HG03378 (cell line): ENCODE measurements around the gene ZNF420.
"Not testable (repeated sequence)": the region's sequence is repeated elsewhere in the genome, so short reads cannot be mapped to it uniquely, and the experiment has no call there.

Source experiments
- ATAC-seq: cut with Tn5 transposase; IDR thresholded peaks from one replicate; pipeline ENCODE4 v1.9.1; 2021; ENCODE audit warnings: mild to moderate bottlenecking, moderate library complexity; ENCODE audit not compliant: unreplicated experiment

Gene ZNF420

DNA sequence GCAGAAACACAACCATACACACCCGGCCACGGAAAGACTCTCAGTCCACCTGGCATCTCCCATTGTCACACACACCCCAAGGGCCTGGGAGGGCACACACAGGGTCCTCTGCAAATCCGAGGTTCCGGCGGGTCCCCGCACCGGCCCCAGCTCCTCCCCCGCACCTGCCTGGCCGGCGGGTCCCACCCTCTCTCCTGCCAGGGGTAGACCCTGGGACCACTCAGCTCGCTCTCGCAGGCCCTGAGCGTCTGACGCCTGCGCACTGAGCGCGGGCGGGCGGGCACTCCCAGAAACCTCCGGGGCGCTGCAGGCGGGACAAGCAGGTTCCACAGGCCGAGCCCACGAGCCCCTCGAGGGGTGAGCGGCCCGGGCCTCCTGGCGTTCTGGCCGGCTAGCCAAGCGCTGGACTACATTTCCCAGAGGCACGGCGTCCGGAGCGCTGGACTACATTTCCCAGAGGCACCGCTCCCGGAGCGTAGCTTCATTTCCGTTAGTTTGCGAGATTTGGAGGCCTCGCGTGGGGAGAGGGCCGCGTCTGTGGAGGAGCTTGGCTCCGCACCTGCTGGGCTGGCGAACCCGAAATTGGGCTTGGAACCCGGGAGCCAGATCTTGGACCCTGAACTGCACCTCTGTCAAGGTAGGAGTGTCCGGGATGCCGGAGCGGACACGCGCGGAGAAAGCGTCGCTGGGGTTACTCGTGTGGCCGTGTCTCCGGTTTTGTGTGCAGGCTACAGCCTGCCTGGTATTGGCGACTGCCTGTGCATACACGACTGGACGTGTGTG is at the start of gene ZNF420:
Gene ZNF420 (plus strand): TSS at position 500 of the 783 bp plus-strand sequence. CDS start 10,686 bp downstream, outside the sequence.
- ATAC-seq = peak; percentile 89

DNA sequence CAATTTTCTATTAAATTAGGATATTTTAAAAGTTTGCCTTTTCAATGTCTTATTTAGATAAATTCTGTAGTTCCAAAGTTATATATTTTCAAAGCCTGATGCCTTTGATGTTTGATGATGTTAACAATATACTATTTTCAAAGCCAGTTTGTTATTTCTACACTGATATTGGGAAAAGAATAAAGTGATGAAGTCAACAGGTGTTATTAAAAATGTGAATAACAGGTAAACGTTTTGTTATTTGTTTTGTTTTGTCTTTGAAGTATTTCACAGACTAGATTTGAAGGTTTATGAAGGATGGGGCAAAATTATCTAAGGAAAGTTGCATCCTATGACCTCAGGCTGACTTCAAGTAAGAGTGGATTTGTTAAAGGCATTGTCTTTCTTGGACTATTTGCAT is 33.1 kb upstream of the ZNF420 start:
- no peak for ATAC-seq

DNA sequence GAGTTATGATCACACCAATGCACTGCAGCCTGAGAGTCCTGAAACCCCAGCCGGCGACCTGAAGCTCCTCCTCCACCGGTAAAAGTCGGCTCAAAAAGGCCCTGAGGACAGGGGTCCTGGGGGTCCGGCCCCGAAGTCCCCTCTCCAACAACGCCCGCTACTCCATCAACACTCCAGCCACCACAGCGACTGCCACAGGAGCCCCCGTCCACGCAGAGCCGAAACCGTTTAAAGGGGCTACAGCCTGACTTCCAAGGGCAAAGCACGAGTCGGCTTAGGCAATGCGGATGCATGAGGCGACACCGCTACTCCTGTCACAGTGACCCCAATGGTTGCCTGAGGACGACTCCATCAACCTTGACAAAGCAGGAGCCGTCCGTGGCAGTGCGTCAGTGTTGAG is 22.9 kb upstream of the ZNF420 start:
- ATAC-seq = no peak

DNA sequence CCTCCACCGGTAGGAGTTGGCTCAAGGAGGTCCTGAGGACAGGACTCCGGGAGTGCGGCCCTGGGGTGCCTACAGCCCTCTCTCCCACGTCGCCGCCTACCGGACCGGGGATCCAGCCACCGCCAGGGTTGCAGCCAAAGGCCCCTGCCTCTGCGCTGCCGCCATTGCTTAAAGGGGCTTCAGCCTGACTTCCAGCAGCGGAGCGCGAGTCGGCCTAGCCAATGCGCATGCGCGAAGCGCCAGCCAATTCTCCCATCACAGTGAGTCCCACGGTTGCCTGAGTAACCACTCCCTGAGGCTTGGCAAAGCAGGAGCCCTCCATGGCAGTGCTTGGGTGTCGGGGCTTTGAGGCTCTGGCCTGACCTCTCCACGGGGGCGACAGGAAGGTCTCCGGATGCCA is 21.5 kb upstream of the ZNF420 start:
- no peak for ATAC-seq

DNA sequence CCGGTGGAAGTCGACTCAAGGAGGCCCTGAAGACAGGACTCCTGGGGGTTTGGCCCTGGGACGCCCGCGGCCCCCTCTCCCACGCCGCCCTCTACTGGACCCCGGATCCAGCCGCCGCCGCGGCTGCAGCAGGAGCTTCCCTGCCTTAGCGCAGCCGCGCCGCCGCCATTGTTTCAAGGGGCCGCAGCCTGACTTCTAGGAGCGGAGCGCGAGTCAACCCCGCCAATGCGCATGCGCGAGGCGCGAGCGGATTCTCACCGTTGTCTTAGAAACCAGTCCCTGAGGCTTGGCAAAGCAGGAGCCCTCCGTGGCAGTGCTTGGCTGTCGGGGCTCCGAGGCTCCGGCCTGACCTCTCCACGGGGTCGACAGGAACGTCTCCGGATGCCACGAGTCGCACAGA is 19.1 kb upstream of the ZNF420 start:
- no peak for ATAC-seq

DNA sequence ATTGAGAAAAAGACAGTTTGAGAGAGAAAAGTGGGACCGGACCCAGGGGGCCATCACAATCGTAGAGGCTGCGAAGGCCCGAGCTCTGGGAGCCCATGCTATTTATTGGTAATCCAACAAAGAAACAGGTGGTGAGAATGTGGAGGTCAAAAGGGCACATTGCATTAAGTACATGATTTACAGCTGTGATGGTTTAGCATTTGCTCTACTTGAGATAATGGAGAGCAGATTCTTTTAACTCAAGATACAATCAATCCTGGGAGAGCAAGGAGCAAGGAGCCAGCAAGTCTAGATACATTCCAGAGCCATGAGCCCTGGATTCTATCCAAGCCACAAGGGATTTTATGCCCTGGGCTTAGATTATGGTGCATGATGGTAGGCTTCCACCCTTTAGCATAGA is 13.3 kb upstream of the ZNF420 start:
- not testable (repeated sequence) for ATAC-seq

DNA sequence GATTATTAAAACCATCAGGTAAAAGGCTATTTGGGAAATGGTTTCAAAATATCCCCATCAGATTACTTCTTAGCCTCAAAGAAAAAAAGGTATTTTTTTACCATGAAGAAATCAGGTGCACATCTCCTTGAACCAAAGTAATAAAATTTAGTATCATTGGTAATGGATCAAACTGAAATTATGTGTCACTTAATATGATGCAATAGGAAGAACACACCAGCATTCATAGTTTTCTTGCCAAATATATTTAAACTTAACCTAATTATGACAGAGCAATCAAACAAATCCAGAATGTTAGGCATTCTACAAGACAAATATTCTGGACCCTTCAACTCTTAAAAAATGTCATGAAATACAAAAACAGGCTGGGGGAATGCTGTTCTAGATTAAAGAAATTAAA is 4.1 kb upstream of the ZNF420 start:
- ATAC-seq = no peak

DNA sequence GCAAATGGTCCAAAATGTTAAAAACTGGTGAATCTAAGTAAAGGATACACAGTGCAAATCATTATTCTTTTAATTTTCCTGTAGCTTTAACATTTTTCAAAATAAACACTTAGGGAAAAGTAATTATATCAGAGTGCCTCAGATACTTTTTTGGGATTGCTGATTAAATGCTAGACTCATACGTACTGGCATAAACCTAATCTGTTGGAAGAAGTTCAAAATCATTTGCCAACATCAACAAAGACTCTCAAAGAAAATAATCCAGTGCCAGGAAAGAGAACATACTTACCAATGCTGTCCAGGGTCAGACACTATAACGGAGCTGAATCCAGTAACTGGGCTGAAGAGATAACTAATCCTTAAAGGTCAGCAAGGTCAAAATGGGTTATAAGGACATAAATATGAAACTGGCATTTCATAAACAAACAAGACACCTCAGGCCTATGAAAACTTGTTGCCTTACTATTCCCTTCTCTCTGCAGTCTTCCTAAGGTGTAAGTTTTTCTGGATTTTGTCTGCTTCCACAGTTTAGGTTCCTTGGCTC is 3.3 kb upstream of the ZNF420 start:
- no peak for ATAC-seq

DNA sequence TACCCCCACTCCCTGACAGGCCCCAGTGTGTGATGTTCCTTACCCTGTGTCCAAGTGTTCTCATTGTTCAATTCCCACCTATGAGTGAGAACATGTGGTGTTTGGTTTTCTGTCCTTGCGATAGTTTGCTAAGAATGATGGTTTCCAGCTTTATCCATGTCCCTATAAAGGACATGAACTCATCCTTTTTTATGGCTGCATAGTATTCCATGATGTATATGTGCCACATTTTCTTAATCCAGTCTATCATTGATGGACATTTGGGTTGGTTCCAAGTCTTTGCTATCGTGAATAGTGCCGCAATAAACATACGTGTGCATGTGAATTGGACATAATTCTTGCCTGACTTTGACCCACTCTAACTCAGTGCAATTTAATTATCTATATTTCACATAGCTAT is 1.7 kb upstream of the ZNF420 start:
- ATAC-seq = not testable (repeated sequence)

DNA sequence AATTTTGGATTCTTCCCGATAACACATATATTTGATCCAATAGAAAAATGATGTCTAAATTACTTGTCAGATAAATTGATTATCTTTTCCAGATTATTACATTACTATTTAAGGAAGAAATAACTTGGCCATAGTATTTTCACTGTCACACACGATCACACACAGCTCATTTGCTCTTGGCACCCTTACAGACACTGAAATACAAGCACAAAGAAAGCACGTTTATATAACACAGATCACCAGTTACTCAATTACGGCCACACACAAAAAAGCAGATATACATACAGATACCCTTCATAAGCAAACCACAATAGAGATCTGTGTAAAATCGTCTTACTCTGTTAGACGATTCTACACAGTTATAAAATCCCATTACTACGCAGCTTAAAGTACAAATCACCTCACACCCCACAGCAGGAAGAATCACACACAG is 716 bp upstream of the ZNF420 start:
- peak; percentile 11 for ATAC-seq

DNA sequence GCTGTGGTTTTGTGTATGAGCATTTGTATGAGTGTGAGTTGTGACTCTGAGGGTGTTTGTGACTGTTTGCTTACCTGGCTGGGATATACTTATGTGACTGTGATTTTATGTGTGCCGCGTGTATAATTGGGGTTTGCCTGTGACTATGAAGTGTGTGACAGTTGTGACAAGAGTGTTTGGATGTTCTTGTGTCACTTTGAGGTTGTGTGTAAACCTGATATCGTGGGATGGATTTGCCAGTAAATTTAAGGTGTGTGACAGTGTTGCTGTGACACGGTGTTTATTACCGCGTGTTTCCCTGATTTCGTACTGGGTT is 442 bp downstream of the ZNF420 start:
- no peak for ATAC-seq

DNA sequence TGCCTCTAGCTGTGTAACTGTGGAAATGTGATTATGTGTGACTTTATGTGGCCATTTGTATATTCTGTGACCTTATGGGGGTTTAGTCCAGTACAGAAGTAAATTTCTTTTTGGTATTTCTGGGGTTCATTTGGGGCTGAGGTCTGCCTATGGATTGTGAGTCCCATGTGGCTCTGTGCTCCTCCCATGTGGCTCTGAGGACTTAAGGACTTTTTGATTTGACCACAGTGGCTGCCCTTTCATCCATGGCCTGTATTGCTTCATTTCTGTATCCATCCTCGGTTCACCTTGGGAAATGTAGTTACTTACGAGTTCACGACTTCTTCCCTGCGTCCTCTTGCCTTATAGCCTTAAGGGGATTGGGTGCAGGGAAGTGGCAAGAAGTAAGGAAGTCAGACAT is 1.0 kb downstream of the ZNF420 start:
- ATAC-seq = no peak

DNA sequence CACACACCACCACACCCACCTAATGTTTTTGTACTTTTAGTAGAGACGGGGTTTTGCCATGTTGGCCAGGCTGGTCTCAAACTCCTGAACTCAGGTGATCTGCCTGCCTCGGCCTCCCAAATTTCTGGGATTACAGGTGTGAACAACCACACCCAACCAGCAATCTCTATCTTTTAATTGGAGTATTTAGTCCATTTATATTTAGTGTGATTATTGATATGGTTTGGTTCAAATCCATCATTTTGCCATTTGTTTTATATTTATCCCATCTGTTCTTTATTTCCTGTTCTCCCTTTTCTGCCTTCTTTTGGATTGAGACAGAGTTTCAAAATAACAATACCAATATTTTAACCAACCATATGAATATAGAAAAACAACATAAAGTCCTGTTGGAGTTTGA is 4.1 kb downstream of the ZNF420 start:
- ATAC-seq = no peak

DNA sequence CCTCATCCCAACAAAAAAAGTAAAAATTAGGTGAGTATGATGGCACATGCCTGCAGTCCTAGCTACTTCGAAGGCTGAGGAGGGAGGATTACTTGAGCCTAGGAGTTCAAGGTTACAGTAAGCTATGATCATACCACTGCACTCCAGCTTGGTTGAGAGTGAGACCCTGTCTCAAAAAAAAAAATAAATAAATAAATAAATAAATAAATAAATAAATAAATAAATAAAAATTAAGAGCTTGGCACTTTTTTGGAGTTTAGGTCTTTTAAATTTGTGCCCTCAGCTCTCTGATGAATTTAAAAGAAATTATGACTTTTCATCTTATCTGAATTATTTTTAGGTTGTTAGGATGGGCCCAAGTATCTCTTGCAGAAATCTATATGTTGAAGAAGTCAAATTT is 8.9 kb downstream of the ZNF420 start:
- no peak for ATAC-seq

DNA sequence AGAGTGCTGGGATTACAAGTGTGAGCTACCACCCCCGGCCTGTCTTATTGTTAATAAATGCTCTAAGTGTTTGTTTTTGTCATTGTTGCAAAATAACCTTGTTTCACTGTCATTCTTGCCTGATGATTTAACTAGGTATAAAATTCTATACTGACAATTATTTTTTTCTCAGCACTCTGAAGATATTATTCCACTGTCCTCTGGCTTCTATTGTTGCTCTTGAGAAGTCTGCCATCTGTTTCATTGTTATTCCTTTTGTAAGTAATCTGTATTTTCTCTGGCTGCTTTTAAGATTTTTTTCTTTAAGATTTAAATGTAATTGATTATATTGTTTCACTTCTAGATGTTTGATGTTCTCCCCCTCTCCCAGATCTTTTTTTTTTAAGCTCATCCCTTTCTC is 17.6 kb downstream of the ZNF420 start:
- ATAC-seq = no peak

DNA sequence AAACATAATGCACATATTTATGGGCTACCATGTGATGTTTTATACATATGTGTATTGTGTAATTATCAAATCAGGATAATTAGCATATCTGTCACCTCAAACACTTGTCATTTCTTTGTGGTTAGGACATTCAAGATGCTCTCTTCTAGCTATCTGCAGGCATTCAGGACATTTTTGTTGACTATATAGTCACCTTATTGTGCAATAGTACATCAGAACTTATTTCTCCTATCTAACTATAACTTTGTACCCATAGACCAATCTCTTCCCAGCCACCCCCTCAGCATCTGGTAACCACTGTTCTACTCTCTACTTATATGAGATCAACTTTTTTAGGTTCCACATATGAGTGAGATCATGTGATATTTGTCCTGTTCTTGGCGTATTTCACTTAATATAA is 20.3 kb downstream of the ZNF420 start:
- no peak for ATAC-seq

DNA sequence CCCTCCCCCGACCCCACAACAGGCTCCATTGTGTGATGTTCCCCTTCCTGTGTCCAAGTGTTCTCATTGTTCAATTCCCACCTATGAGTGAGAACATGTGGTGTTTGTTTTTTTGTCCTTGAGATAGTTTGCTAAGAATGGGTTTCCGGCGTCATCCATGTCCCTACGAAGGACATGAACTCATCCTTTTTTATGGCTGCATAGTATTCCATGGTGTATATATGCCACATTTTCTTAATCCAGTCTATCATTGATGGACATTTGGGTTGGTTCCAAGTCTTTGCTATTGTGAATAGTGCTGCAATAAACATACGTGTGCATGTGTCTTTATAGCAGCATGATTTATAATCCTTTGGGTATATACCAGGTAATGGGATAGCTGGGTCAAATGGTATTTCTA is 25.9 kb downstream of the ZNF420 start:
- not testable (repeated sequence) for ATAC-seq

DNA sequence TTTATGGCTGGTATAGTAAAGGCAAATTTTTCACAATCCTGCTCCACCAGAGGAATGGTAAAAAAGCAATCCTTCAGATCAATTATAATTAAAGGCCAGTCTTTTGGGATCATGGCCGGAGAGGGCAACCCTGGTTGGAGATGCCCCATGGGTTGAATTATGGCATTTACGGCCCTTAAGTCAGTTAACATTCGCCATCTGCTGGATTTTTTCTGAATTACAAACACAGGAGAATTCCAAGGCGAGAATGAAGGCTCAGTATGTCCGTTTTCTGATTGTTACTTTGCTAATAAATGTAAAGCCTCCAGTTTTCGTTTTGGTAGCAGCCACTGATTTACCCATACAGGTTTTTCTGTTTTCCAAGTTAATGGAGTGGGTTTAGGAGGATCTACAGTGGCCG is 33.5 kb downstream of the ZNF420 start:
- not testable (repeated sequence) for ATAC-seq

DNA sequence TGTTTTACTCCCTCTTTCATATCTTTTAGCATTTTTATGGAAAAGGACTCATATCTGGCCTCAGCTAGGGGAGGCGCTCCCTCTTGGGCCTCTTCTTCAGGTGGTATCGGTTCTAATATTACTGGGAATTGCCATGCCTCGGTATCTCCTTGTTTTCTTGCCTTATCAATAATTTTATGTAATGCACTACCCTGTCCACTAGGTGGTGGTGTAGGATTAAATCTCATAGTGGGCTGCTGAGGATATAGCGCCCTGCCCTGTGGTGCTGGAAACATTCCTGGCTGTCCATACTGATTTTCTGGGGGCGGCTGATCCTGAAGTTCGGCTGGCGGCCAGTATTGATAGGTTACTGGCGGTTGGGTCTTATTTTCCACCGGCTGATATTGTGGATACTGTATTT is 35.8 kb downstream of the ZNF420 start:
- no peak for ATAC-seq

DNA sequence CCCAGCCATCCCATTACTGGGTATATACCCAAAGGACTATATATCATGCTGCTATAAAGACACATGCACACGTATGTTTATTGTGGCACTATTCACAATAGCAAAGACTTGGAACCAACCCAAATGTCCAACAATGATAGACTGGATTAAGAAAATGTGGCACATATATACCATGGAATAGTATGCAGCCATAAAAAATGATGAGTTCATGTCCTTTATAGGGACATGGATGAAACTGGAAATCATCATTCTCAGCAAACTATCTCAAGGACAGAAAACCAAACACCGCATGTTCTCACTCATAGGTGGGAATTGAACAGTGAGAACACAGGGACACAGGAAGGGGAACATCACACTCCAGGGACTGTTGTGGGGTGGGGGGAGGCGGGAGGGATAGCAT is 43.9 kb downstream of the ZNF420 start:
- ATAC-seq = not testable (repeated sequence)

DNA sequence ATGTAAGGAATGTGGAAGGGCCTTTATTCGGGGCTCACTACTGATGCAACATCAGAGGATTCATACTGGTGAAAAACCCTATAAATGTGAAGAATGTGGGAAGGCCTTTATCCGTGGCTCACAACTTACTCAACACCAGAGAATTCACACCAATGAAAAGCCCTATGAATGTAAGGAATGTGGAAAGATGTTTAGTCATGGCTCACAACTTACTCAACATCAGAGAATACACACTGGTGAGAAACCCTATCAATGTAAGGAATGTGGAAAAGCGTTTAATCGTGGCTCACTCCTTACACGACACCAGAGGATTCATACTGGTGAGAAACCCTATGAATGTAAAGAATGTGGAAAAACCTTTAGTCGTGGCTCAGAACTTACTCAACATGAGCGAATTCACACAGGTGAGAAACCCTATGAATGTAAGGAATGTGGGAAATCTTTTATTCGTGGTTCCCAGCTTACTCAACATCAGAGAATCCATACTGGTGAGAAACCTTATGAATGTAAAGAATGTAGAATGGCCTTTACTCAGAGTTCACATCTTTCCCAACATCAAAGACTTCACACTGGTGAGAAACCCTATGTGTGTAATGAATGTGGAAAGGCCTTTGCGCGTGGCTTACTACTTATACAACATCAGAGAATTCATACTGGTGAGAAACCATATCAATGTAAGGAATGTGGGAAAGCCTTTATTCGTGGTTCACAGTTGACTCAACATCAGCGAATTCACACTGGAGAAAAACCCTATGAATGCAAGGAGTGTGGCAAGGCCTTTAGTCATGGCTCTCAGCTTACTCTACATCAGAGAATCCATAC is 50.0 kb downstream of the ZNF420 start:
- no peak for ATAC-seq

DNA sequence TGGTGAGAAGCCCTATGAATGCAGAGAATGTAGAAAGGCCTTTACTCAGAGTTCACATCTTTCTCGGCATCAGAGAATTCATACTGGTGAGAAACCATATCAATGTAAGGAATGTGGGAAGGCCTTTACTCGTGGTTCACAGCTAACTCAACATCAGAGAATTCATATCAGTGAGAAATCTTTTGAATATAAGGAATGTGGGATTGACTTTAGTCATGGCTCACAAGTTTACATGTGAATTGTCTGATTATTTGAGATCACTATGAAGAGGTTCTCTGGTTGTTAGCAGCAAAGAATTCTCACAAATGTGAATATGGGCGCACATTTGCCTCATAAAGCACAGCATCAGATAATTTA is 50.6 kb downstream of the ZNF420 start:
- no peak for ATAC-seq
